Suprapubic skin (tissue), 4 donors: Measurements from ENCODE around the gene NDUFV1.

Experiments
- CTCF ChIP-seq, 2 donors: fragments of 200-600 bp in 1 of 2; fragments of 450-650 bp in 1 of 2; sonication (generic) in 1 of 2; IDR thresholded peaks; one replicate each; pipeline ENCODE4 v1.5.1; 2016 to 2019; ENCODE audit warnings: antibody characterized with exemption in 2 of 2, mild to moderate bottlenecking in 1 of 2, moderate library complexity in 1 of 2
- EP300 ChIP-seq: sonication (generic); formaldehyde crosslinking; IDR thresholded peaks from one replicate; pipeline ENCODE4 v1.6.1; 2017; ENCODE audit warnings: antibody characterized with exemption
- POLR2A ChIP-seq, 2 donors: fragments of 450-650 bp; IDR thresholded peaks; one replicate each; pipeline ENCODE4 v1.6.1; 2017; ENCODE audit warnings: antibody characterized with exemption in 2 of 2, mild to moderate bottlenecking in 2 of 2, moderate library complexity in 2 of 2
- POLR2AphosphoS5 ChIP-seq, 3 donors: sonication (generic); formaldehyde crosslinking; IDR thresholded peaks; one replicate each; pipeline ENCODE4 v1.6.1; 2017; ENCODE audit warnings: antibody characterized with exemption in 3 of 3

DNA sequence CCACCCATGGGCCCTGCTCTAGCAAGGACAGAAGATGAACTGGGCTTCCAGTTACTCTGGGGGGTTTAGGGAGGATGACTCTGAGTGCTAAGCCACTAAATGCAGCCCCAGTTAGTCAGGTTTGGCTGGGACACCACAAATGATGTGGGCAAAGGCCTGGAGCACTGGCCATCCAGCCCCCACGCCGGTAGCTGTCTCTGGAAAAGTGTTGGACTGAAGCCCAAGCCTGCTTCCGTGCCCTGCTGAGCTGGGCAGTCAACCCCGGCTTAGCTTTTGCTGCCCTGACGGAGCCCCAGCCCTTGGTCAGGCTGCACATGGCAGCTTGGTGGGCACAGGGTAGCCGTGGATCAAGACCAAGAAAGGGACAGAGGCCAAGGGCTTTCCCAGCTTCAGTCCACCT, 28.8 kb upstream of the NDUFV1 start:
- no peak for TF ChIP-seq CTCF (IDR thresholded peaks at IDR 0.05)
- no peak for TF ChIP-seq POLR2A (IDR thresholded peaks at IDR 0.05)
- TF ChIP-seq POLR2AphosphoS5 (IDR thresholded peaks at IDR 0.05): no peak
- TF ChIP-seq EP300: no peak
